Stimulated activated naive CD4-positive, alpha-beta T cell (primary cell): ENCODE results near the gene ZNF226.
"Not testable (repeated sequence)": the region's sequence is repeated elsewhere in the genome, so short reads cannot be mapped to it uniquely, and the experiment has no call there.

Experiments
- DNase-seq, 6 experiments: peaks; one replicate each; lab custom pipeline; 2025; lab: John Stamatoyannopoulos, UW

The ZNF226 gene

DNA sequence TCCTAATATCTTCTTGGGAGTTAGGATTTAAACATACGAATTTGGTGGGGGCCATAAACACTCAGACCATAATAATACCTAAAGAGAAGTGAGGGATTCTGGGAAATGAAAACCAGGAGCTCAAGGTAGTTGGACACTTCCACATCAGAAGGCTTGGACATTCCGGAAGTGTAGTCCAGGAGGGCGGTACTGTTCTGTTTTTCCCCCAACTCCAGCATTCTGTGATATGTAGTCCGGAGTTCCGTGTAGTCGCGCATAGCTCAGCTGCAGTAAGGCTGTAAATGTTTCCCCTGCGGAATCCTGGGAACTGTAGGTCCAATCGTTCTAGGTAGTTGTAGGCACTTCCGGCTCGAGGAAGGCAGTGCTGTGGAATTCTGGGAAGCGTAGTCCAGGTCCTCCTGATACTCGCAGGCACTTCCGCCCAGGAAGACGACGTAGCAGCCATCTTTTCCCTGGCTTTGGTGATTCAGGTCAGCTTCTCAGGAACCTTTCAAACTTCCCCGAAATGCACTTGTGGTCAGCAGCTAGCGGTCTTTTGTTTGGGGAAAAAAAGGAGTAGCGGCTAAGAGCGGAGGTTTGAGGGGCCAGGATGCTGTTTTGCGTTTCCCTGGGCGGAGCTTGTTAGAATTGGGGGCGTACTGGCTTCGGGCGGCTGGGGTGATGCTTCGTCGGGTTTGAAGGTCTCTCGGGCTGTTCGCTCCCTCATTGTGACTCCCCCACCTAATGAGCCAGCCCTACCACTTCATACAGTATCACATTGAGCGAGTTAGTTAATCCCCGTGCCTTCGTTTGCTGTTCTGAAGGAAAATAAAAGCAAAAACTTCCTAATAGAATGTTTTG lies at the start of gene ZNF226:
ZNF226 (plus strand) TSS at position 428 of the 840 bp plus-strand sequence. CDS start 4,981 bp downstream, outside the sequence.
- peak; percentile 55 to 80 (median 68) for DNase-seq

DNA sequence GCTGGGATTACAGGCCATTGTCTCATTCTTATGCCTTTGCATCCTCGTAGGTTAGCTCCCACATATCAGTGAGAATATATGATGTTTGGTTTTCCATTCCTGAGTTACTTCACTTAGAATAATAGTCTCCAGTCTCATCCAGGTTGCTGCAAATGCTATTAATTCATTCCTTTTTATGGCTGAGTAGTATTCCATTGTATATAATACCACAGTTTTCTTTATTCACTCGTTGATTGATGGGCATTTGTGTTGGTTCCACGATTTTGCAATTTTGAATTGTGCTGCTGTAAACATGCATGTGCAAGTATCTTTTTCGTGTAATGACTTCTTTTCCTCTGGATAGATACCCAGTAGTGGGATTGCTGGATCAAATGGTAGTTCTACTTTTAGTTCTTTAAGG lies 43.7 kb upstream of the ZNF226 start:
- not testable (repeated sequence) for DNase-seq

DNA sequence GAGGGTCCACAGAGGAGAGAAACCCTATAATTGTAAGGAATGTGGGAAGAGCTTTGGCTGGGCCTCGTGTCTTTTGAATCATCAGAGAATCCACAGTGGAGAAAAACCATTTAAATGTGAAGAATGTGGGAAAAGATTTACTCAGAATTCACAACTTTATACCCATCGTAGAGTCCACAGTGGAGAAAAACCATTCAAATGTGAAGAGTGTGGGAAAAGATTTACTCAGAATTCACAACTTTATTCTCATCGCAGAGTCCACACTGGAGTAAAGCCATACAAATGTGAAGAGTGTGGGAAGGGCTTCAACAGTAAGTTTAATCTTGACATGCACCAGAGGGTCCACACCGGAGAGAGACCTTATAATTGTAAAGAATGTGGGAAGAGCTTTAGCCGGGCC lies 32.9 kb upstream of the ZNF226 start:
- DNase-seq, result no peak

DNA sequence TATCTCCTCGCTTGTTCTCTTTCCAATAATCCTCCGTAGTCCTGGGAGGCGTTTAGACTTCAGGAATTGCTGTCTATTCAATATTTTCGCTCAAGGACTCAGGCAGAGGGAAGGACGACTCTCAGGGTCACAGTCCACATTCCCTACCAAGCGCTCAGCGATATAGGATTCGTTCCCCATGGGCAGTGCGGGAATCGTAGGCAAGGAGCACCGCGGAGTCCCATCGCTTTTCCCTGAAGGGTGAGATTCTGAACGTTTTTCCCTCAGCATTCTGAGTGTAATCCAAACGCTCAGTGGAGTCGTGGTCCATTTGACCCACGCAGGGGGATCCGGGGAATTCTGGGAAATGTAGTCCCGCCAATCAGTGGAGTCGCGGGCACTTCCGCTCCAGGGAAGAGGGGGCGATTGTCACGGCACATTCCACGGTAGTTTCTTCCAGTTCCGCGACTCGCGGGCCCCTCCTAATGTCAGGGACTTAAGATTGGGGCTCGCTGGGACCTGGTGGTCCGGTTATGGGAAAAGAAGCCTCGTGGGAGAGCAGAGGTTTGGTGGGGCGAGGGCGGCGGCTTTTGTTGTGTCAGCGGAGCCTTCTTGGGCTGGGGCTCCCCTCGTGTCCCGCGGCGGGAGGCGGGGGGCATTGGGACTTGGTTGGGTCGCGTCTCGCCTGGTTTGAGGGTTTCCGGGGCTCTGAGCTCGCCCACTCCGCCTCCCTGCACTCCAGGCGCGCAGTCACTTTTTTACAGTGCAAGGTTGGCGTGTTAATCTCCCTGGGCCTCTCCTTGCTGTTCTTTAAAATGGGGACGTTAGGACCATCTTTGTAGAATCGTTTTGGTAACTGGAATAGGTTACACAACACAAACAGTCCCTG lies 23.5 kb upstream of the ZNF226 start, which contains the start of gene ZNF234:
ZNF234 (plus strand) TSS at position 364 of the 868 bp plus-strand sequence. CDS start 3,079 bp downstream, outside the sequence.
- peak; percentile 19 to 65 (median 51) for DNase-seq

DNA sequence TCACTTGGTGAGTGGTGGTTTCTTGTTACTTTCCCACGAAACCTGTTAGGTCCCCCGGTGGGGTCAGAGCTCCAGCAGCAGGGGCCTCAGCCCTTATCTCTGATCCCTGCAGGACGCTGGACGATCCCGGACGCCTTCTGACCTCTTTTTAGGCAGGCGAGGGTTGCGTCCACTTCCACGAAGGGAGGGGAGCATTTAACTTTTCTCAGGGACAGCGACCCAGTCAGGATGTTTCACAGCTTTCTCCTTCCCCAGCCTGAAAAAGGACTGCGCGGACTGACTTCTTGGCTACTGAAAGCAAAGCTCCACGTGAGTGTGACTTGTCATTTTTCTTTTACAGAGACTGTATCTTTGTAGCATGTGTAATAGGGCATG lies 22.9 kb upstream of the ZNF226 start:
- no peak for DNase-seq

DNA sequence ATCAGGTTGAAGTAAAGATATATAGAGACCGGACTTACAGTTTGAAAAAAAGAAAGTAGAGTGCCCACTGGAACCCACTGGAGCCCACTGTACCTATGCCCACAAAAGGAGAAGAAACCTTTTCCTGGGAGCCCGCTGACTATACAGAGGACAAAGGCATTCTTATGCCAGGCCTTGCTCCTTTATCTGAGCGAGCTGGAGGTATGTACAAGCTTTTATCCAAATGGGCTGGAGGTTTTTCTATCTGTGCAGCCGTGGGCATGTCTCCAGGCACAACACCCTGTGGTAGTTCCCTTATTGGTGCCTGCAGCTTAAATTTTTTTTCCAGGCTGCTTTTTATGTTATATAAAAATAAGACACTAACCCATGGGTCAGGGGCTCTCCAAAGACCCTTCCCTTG lies 15.1 kb upstream of the ZNF226 start:
- no peak for DNase-seq

DNA sequence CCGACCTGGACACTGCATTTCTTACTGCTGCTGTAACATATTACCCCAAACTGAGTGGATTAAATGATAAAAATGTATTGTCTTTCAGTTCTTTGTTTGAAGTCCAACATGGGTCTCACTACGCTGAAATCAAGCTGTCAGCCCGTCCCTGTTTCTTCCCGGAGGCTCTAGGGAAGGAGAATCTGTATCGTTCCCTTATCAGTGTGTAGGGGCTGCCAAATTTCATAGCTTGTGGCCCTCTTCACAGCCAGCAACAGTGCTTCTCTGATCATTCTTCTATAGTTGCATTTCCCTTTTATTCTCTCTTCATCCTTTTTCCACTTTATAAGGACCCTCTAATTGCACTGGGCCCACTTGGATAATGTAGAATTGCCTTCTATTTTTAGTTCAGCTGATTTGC lies 13.4 kb upstream of the ZNF226 start:
- no peak for DNase-seq

DNA sequence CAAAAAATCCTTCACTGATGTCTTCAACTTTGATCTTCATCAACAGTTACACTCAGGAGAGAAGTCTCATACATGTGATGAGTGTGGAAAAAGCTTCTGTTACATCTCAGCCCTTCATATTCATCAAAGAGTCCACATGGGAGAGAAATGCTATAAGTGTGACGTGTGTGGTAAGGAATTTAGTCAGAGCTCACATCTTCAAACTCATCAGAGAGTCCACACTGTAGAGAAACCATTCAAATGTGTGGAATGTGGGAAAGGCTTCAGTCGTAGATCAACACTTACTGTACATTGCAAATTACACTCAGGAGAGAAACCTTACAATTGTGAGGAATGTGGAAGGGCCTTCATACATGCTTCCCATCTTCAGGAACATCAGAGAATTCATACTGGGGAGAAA lies 8.4 kb upstream of the ZNF226 start:
- no peak for DNase-seq

DNA sequence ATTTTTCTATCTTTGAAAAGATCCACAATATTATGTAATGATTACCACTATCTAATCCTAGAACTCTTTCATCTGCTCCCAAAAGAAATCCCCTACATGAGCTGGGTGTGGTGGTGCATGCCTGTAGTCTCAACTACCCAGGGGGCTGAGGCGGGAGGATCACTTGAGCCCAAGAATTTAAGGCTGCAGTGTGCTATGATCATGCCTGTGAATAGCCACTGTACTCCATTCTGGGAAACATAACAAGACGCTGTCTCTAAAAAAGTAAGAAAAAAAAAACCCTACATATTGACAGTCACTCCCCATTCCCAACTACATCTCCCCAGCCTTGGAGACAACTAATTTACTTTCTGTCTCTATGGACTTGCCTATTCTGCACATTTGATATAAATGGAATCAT lies 1.1 kb upstream of the ZNF226 start:
- DNase-seq, result no peak

DNA sequence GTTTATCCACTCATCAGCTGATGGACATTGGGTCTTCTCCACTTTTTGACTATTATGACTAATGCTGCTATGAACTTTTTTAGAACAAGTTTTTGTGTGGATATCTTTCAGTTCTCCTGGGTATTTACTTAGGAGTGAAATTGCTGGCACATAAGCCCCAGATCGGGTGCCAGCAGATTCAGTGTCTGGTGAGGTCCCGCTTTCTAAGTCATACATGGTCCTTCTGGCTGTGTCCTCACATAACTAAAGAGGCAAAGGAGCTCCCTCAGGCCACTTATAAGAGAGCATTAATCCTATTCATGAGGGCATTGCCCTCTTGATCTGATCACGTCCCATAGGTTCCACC lies 600 bp upstream of the ZNF226 start:
- no peak for DNase-seq

DNA sequence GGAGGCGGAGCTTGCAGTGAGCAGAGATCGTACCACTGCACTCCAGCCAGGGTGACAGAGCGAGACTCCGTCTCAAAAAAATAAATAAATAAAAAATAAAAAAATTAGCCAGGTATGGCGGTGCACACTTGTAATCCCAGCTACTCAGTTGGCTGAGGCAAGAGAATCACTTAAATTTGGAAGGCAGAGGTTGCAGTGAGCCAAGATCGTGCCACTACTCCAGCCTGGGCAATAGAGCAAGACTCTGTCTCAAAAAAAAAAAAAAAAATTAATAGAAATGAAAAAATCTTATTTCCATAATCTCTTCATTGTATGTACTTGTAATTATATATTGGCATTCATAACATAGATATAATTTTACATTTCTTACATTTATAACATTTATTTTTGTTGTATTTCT lies 5.8 kb downstream of the ZNF226 start:
- DNase-seq, result not testable (repeated sequence)

DNA sequence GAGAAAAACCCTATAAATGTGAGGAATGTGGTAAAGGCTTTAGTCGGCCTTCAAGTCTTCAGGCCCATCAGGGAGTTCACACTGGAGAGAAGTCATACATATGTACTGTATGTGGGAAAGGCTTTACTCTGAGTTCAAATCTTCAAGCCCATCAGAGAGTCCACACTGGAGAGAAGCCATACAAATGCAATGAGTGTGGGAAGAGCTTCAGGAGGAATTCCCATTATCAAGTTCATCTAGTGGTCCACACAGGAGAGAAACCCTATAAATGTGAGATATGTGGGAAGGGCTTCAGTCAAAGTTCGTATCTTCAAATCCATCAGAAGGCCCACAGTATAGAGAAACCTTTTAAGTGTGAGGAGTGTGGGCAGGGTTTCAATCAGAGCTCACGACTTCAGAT lies 11.7 kb downstream of the ZNF226 start:
- no peak for DNase-seq

DNA sequence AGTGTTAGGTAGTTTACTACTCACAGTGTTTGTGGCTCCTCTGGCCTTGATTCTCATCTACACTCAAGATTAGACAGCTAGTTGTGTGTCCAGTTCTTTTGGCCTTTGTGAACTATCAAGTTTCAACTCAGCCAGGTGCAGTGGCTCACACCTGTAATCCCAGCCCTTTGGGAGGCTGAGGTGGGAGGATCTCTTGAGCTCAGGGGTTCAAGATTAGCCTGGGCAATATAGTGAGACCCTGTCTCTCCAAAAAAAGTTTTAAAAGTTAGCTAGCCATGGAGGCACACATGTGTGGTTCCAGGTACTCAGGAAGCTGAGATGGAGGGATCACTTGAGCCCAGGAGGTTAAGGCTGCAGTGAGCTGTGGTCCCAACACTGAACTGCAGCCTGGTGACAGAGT lies 16.1 kb downstream of the ZNF226 start:
- DNase-seq, result no peak

DNA sequence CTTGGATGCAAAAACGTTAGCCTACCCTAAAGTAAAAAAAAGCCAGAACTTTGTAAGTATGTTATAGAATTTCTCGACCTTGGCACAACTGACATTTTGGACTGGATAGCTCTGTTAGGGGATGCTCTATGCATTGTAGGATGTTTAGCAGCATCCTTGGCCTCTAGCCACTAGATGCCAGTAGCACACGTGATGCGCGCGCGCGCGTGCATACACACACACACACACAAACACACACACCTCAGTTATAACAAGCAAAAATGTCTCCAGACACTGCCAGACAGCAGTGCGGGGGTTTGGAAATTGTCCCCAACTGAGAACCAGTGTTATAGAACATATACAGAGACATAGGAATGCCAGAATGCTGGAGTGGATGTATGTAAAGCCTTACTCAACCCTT lies 17.2 kb downstream of the ZNF226 start:
- no peak for DNase-seq

DNA sequence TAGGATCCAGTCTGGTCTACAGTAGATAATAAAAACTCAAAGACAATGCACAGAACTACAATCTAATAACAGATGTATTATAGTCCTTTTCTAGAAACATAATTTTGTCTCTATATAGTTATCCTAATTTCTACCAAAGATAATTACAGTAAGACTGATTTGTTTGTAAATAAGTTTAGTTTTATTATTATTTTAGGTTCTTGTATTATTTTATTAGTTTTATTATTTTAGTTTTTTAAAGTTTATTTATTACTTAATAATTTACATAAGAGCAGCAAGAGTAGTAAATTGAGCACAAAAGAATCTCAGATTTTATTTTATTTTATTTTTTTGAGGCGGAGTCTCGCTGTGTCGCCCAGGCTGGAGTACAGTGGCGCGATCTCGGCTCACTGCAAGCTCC lies 25.1 kb downstream of the ZNF226 start:
- DNase-seq, result no peak

DNA sequence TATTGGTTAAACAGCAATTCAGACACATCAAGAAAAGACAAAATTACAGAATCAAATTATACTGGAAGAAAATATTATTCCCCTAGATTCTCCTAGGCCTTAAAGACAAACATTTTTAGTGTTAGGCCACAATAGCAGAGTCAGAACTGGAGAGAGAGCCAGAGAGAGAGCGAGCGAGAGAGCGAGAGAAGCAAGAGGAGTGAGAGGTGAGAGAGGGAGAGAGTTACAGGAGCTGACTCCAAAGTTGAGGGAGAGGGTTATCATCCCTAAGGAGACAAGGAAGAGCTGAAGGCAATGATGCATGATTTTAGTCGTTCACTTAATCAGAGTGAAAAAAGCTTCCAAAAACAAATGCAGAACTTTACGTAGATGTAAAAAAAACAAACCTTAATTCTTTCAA lies 27.2 kb downstream of the ZNF226 start:
- DNase-seq, result no peak

DNA sequence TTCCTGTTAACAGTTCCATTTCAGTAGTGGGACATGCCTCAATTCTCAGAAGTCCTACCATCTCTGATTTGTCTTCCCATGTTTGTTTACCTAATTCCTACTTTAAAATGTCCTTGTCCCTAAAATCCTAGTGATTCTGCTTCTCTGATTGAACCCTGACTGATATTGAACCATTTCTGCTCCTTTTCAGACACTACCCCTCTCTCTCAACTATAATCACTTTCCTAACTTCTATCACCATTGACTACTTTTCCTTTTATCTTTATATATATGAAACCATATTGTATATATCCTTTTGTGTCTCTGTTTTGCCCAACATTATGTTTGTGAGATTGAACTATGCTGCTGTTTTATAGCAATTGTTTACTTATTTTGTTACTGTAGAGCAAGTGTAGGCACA lies 31.9 kb downstream of the ZNF226 start:
- no peak for DNase-seq

DNA sequence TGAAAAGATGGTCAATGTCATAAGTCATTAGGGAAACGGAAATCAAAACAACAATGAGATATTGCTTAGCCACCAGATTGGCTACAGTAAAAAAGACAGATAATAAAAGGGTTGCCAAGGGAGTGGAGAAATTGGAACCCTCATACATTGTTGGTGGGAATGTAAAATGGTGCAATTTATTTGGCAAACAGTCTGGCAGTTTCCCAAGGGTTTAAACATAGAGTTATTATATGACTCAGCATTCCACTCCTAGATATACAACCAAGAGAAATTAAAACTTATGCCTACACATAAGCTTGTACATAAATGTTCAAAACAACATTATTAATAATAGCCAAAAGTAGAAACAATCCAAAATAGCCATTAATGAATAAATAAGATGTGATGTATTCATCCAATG lies 37.6 kb downstream of the ZNF226 start:
- DNase-seq, result no peak

DNA sequence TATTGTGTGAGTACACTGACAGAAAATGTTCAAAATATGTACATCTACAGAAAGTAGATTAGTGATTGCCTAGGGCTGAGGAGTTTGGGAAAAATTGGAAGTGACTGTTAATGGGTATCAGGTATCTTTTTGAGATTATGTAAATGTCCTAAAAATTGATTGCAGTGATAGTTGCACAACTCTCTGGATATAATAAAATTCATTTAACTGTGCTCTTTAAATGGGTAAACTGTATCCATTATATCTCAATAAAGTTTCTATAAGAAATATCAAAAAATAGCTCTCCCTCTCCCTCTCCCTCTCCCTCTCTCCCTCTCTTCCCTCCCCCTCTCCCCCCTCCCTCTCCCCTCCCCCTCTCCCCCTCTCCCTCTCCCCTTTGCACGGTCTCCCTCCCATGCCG lies 38.1 kb downstream of the ZNF226 start:
- no peak for DNase-seq

DNA sequence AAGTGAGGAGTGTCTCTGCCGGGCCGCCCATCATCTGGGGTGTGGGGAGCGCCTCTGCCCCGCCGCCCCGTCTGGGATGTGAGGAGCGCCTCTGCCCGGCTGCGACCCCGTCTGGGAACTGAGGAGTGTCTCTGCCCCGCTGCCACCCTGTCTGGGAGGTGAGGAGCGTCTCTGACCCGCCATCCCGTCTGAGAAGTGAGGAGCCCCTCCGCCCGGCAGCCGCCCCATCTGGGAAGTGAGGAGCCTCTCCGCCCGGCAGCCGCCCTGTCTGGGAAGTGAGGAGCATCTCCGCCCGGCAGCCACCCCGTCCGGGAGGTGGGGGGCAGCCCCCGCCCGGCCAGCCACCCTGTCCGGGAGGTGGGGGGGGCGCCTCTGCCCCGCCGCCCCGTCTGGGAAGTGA lies 39.0 kb downstream of the ZNF226 start:
- DNase-seq, result not testable (repeated sequence)

DNA sequence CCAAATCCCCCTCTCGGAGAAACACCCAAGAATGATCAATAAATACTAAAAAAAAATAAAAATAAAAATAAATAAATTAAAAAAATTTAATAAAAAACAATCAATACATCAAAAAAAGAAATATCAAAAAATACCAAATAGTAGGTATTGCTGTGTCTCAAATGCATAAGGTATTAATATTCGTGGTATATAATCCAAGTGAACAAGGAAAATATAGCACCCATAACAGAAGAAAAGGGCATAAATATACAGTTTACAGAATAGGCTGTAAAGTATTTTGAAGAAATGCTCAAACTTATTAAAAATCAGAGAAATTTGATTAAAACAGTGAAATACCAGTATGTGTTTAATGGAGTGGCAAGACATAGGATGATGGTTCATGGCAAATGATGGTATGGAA lies 39.9 kb downstream of the ZNF226 start:
- no peak for DNase-seq

DNA sequence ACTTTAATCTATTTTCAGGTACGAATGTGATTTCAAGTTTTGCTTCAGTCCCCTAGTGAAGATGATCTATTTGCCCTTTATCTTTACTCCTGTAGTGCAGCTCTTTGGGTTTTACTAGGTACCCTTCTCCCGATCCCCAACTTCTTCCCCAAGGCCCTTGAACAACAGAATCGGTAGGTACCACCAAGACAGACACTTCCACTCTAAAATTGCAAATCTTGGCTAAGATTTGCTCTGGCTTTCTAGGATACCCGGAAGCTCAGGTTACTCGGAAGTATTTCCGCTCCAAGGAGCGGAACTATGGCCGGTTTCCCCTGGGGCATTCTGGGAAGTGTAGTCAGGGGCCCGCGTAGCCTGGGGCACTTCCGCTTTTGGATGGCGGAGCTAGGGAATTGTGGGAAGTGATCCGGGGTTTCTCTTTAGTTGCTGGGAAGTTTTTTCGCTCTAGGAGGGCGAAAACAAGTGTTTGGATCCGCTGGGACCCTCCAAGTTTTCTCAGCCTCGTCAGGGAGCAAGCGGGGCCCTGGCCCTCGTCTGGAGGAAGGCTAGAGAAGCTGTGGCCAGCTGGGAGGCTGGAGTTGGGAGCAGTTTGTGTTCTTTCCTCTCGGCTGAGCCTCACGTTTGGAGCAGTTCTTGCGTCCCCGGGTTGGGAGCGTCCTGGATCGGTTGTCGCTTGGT lies 42.4 kb downstream of the ZNF226 start:
- peak; percentile 50 to 77 (median 64) for DNase-seq
